Vagina (tissue), 2 donors: ENCODE measurements around the gene IL37. TPM values are rescaled to one million over a fixed set of nuclear protein-coding genes. Genes with fewer than 3 reads are reported as not detected.

Experiments used
- DNase-seq, 2 donors: peaks; one replicate each; pipeline ENCODE4 v3.0.0-alpha.2; 2017; ENCODE audit errors: extremely low spot score in 2 of 2
- H3K27ac ChIP-seq: fragments of 200-600 bp; sonication (generic); one replicate; pipeline ENCODE4 v1.5.1; 2019
- H3K27me3 ChIP-seq: fragments of 200-600 bp; sonication (generic); one replicate; pipeline ENCODE4 v1.5.1; 2019
- H3K36me3 ChIP-seq, 2 donors: fragments of 200-600 bp; sonication (generic); one replicate each; pipeline ENCODE4 v1.5.1; 2017 to 2019
- H3K4me1 ChIP-seq: fragments of 200-600 bp; sonication (generic); one replicate; pipeline ENCODE4 v1.5.1; 2019
- H3K4me3 ChIP-seq, 2 donors: fragments of 200-600 bp; sonication (generic); 1 replicate in 1 of 2; 2 replicates in 1 of 2; pipeline ENCODE4 v1.5.1; 2016 to 2019
- H3K9me3 ChIP-seq: fragments of 200-600 bp; sonication (generic); one replicate; pipeline ENCODE4 v1.5.1; 2019
- POLR2A ChIP-seq, 2 donors: fragments of 450-650 bp; IDR thresholded peaks; one replicate each; pipeline ENCODE4 v1.6.1; 2017; ENCODE audit warnings: antibody characterized with exemption in 2 of 2, mild to moderate bottlenecking in 2 of 2, moderate library complexity in 2 of 2
- POLR2AphosphoS5 ChIP-seq, 2 donors: sonication (generic); formaldehyde crosslinking; IDR thresholded peaks; one replicate each; pipeline ENCODE4 v1.9.0; 2017; ENCODE audit warnings: antibody characterized with exemption in 2 of 2, mild to moderate bottlenecking in 2 of 2, low read depth in 1 of 2; ENCODE audit not compliant: insufficient read depth in 1 of 2
- intact Hi-C: fragments of 100-400 bp; cut with DNase I; formaldehyde crosslinking; loops from one replicate; pipeline ENCODE4 v1.15.1; 2023
- total RNA-seq: library from RNA; depleted of rRNA; stranded (reverse); fragments of >200 nt; gene quantifications from one replicate; pipeline ENCODE4 v1.2.3, GENCODE V29; 2016
- TF ChIP-seq, protein P1 (sequence below), 3 experiments: fragments of 450-650 bp in 2 of 3; fragments of 200-600 bp in 1 of 3; sonication (generic) in 1 of 3; IDR thresholded peaks; one replicate each; pipeline ENCODE4 v1.5.1; 2017 to 2019; ENCODE audit warnings: antibody characterized with exemption in 3 of 3, mild to moderate bottlenecking in 2 of 3, moderate library complexity in 2 of 3

Gene IL37
- total RNA-seq, 1 donor from 2014 or later: not detected

DNA sequence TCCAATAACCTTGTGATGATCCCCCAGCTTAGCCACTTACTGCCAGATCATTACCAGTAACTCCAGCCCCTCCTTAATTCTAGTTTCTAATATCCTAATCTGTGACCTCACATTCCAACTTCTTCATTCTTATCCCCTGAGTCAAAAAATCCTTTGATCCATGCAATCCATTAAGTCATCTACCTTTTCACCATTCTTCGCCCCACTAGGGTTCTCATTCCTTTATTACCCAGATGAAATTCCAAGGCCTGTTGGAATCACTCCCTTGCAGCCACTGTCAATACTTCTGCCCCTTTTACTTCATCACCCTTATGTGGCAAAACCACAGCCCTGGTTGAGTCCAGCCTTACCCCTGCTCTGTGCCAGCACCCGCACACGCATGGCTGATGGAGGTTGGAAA, 46.5 kb downstream of the IL37 start:
- DNase-seq: no peak

DNA sequence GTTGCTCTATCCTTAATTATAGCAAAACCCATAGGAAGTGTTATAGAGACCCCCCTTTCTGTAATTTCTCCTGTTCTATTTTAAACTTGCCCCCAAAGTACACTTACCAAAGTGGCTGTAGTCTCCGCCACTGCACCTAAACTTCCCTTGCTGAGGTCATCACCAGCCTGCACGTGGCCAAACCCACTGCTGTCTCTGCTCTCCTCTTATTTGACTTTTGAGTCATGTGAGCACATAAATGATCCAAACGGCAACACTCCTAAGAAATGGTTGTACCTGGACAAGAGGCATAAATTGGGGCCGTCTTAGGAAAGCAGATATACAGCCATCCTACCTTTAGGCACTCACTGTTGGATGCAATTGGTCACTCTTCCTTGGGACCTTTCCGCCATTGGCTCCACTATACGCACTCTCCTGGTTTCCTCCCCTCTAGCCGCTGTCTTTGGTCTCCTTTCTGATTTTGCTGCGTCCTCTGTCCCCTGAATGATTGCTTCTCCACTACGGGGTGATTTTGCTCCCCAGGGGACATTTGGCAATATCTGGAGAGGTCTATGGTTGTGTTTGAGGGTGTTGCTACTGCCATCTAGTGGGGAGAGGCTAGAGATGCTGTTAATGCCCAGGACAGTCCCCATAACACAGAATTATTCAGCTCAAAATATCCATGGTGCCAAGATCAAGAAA, 47.6 kb downstream of the IL37 start:
- intact Hi-C loops: no loop called here
- Histone ChIP-seq H3K4me1 (no peaks in the 10 kb centered on the region), H3K36me3 (no peaks in the 10 kb centered on the region), H3K27ac (no peak overlapping the region), H3K4me3 (no peak overlapping the region), H3K9me3 (no peaks in the 10 kb centered on the region), H3K27me3 (no peaks in the 10 kb centered on the region)
- DNase-seq: no peak
- TF ChIP-seq POLR2A (IDR thresholded peaks at IDR 0.05): no peak
- TF ChIP-seq, protein P1, sequence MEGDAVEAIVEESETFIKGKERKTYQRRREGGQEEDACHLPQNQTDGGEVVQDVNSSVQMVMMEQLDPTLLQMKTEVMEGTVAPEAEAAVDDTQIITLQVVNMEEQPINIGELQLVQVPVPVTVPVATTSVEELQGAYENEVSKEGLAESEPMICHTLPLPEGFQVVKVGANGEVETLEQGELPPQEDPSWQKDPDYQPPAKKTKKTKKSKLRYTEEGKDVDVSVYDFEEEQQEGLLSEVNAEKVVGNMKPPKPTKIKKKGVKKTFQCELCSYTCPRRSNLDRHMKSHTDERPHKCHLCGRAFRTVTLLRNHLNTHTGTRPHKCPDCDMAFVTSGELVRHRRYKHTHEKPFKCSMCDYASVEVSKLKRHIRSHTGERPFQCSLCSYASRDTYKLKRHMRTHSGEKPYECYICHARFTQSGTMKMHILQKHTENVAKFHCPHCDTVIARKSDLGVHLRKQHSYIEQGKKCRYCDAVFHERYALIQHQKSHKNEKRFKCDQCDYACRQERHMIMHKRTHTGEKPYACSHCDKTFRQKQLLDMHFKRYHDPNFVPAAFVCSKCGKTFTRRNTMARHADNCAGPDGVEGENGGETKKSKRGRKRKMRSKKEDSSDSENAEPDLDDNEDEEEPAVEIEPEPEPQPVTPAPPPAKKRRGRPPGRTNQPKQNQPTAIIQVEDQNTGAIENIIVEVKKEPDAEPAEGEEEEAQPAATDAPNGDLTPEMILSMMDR (IDR thresholded peaks at IDR 0.05): peak in 2 of 3 experiments; percentile 42 to 59

More for the DNA sequence above, 46.5 kb downstream of the IL37 start:
- no peaks in the 10 kb centered on the region for H3K4me1 ChIP-seq
- intact Hi-C loops: no loop called here
- no peaks in the 10 kb centered on the region for H3K27me3 ChIP-seq
- no peak overlapping the region for H3K27ac ChIP-seq
- H3K36me3 ChIP-seq: no peaks in the 10 kb centered on the region
- no peak overlapping the region for H3K4me3 ChIP-seq
- no peak for TF ChIP-seq POLR2AphosphoS5 (IDR thresholded peaks at IDR 0.05; ENCODE audit: insufficient read depth in 1 of 2, low read depth in 1 of 2)
- no peak for TF ChIP-seq POLR2A (IDR thresholded peaks at IDR 0.05)
- TF ChIP-seq, protein P1 (IDR thresholded peaks at IDR 0.05): no peak
- no peaks in the 10 kb centered on the region for H3K9me3 ChIP-seq

DNA sequence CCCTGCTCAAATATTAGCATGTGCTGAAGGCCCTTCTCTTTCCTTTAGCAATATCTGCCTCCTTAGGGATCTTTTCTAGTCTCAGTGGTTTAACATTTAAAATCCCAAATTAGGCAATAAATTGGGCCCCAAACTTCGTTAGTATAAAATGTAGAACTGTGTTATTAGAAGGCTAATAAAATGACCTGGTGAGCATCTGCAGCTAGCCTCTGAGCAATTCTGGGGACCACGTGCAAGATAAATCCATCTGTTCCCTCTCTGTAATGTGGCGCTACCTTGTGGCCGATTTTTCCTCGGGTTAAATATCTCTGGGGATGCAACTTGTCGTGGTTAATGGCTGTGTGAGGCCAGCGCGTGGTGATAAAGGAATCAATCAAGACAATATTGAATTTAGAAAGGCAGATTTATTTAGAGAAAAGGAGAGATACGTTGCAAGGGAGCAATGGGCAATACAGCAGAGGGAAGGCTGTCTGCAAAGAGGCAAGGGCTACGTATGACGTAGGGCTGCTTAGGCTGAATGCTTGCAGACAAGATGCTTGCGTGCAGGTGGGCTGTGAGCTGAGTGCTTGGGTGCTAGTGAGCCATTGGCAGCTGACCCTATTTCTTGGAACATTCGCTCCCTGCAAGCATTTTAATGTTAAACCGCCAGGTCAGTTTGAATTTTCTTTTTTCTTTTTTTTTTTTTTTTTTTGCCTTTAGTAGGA, 48.3 kb downstream of the IL37 start:
- TF ChIP-seq, protein P1 (IDR thresholded peaks at IDR 0.05): no peak
- DNase-seq: no peak
- no peaks in the 10 kb centered on the region for H3K9me3 ChIP-seq
- H3K27ac ChIP-seq: no peak overlapping the region
- H3K4me1 ChIP-seq: no peaks in the 10 kb centered on the region
- H3K27me3 ChIP-seq: no peaks in the 10 kb centered on the region
- no peak overlapping the region for H3K4me3 ChIP-seq
- intact Hi-C loops: no loop called here
- H3K36me3 ChIP-seq: no peaks in the 10 kb centered on the region

DNA sequence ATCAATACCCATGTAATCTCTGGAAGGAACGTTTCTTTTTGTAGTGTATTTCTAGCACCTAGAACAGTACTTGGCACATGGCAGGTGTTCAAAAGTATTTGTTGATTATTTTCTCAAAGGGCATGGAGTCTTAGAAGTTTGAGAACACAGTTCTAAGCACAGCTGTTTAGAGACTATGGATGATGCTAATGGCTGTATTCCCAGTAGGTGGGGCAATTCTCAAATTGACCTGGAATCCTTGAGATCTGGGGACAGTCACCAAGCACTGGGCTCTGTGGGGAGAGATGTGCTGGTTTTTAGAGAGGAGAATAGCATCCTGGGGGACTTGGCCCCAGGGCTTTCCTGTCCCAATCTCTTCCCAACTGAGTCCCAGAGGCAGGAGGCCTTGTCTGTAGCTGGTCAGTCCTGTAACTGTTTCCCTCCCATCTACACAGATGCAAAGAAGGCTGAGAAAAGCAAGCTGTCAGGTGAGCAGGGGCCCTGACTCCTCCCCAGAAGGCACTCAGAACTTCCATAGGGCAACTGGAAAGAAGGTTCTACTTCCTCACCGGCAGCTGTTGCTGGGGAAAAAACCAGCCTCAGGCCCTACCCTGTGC, 49.4 kb downstream of the IL37 start:
- Histone ChIP-seq H3K9me3 (no peaks in the 10 kb centered on the region), H3K27ac (no peak overlapping the region), H3K36me3 (no peaks in the 10 kb centered on the region), H3K27me3 (no peaks in the 10 kb centered on the region), H3K4me1 (no peaks in the 10 kb centered on the region), H3K4me3 (no peak overlapping the region)
- no peak for TF ChIP-seq POLR2A (IDR thresholded peaks at IDR 0.05)
- TF ChIP-seq, protein P1 (IDR thresholded peaks at IDR 0.05): no peak
- no peak for TF ChIP-seq POLR2AphosphoS5 (IDR thresholded peaks at IDR 0.05; ENCODE audit: insufficient read depth in 1 of 2, low read depth in 1 of 2)
- no peak for DNase-seq
- intact Hi-C loops: no loop called here
